Body of pancreas (tissue), 4 donors: Measurements from ENCODE around the gene KDM4B. TPM values are rescaled to one million over a fixed set of nuclear protein-coding genes. Genes with fewer than 3 reads are reported as not detected.

ENCODE experiments used
- ATAC-seq: fragments of 150-250 bp; one replicate; pipeline ENCODE4 v1.9.1; 2016
- DNase-seq, 4 donors: peaks; one replicate each; pipeline ENCODE4 v3.0.0-alpha.2; 2019
- H3K27ac ChIP-seq, 4 donors: fragments of 200-600 bp; sonication (generic); 1 replicate in 3 of 4; 2 replicates in 1 of 4; pipeline versions ENCODE4 v1.5.1 to v1.6.1; 2016 to 2019; ENCODE audit warnings: mild to moderate bottlenecking in 1 of 4, mixed read lengths in 1 of 4, moderate library complexity in 1 of 4
- H3K27me3 ChIP-seq, 2 donors: fragments of 200-600 bp; sonication (generic); one replicate each; pipeline ENCODE4 v1.6.0; 2016; ENCODE audit warnings: mild to moderate bottlenecking in 1 of 2
- H3K36me3 ChIP-seq, 2 donors: fragments of 200-600 bp; sonication (generic); replicated peaks in 1 of 2; 2 replicates each; pipeline ENCODE4 v1.5.1; 2016; ENCODE audit warnings: low read depth in 2 of 2; ENCODE audit not compliant: insufficient read depth in 1 of 2
- H3K4me1 ChIP-seq: fragments of 200-600 bp; sonication (generic); one replicate; pipeline ENCODE4 v1.6.0; 2016
- H3K4me3 ChIP-seq, 2 donors: fragments of 200-600 bp; sonication (generic); 1 replicate in 1 of 2; 2 replicates in 1 of 2; pipeline ENCODE4 v1.5.1; 2016 to 2019
- H3K9me3 ChIP-seq, 3 donors: fragments of 200-600 bp; sonication (generic); 1 replicate in 2 of 3; 2 replicates in 1 of 3; pipeline ENCODE4 v1.5.1; 2016
- CTCF ChIP-seq, 7 experiments: fragments of 450-650 bp in 4 of 7; fragments of 200-600 bp in 3 of 7; sonication (generic) in 3 of 7; IDR thresholded peaks; one replicate each; pipeline ENCODE4 v1.5.1; 2016 to 2019; ENCODE audit warnings: antibody characterized with exemption in 7 of 7
- POLR2A ChIP-seq, 3 donors: fragments of 450-650 bp; IDR thresholded peaks; one replicate each; pipeline ENCODE4 v1.6.1; 2016; ENCODE audit warnings: antibody characterized with exemption in 3 of 3, mild to moderate bottlenecking in 2 of 3
- WGBS, 2 donors: methylation state at CpG; one replicate each; pipeline ENCODE4 v1.1.5; 2017; 5-methylcytosine and 5-hydroxymethylcytosine counted together
- intact Hi-C: fragments of 100-400 bp; cut with DNase I; formaldehyde crosslinking; loops from one replicate; pipeline ENCODE4 v1.15.1; 2023
- total RNA-seq, 2 donors: library from RNA; depleted of rRNA; stranded (reverse); fragments of >200 nt; gene quantifications; one replicate each; pipeline ENCODE4 v1.1.0, GENCODE V29; 2016

The KDM4B gene
- total RNA-seq, 2 donors from 2014 or later = 18.9 to 35.3 TPM

- DNase-seq = peak; percentile 92 to 96 (median 92)
- Histone ChIP-seq H3K4me1 (peaks cover 73% of the 10 kb centered on the region), H3K4me3 (no peak overlapping the region), H3K9me3 (no peaks in the 10 kb centered on the region), H3K27me3 (no peaks in the 10 kb centered on the region), H3K27ac (peak overlapping the region; percentile 69 to 87 (median 84)), H3K36me3 (no peaks in the 10 kb centered on the region)
- intact Hi-C loops = no loop called here
- TF ChIP-seq CTCF (IDR thresholded peaks at IDR 0.05) (no peak), POLR2A (IDR thresholded peaks at IDR 0.05) (peak; percentile 17 to 70 (median 66))
- peak; percentile 90 for ATAC-seq
- 9% methylated on average over 25 of the region's 25 CpGs; no CpG with 5 or more reads in 1 of the 2 donors for WGBS, 2 donors
These were observed 159.5 kb downstream of the KDM4B start for GRCh38 chr19:5128251-5128935.

- Histone ChIP-seq H3K4me3 (no peak overlapping the region), H3K4me1 (peaks cover 73% of the 10 kb centered on the region), H3K36me3 (peaks cover 0 to 2% of the 10 kb centered on the region in 2 donors), H3K9me3 (no peaks in the 10 kb centered on the region), H3K27ac (peak overlapping the region; percentile 69 to 87 (median 84)), H3K27me3 (no peaks in the 10 kb centered on the region)
- peak; percentile 75 for ATAC-seq
- DNase-seq = peak; percentile 84 to 94 (median 87)
- 11 to 14% methylated on average over 1 to 9 of the region's 9 CpGs for WGBS, 2 donors
- TF ChIP-seq CTCF (IDR thresholded peaks at IDR 0.05) = no peak
- intact Hi-C loops = no loop called here
These were observed 160.1 kb downstream of the KDM4B start for GRCh38 chr19:5128936-5129389.

GRCh38 chr19:5129691-5130090 is 160.8 kb downstream of the KDM4B start:
- H3K9me3 ChIP-seq = no peaks in the 10 kb centered on the region
- ATAC-seq (no peak), DNase-seq (no peak)
- intact Hi-C loops = no loop called here
- no peaks in the 10 kb centered on the region for H3K27me3 ChIP-seq
- WGBS, 2 donors = 81 to 91% methylated on average over 4 to 13 of the region's 13 CpGs
- TF ChIP-seq CTCF (IDR thresholded peaks at IDR 0.05) (no peak), POLR2A (IDR thresholded peaks at IDR 0.05) (no peak)
- H3K4me1 ChIP-seq = peaks cover 73% of the 10 kb centered on the region
- H3K36me3 ChIP-seq = peaks cover 0 to 5% of the 10 kb centered on the region in 2 donors
- peak overlapping the region; percentile 21 to 87 (median 75) for H3K27ac ChIP-seq
- no peak overlapping the region for H3K4me3 ChIP-seq

- TF ChIP-seq CTCF (IDR thresholded peaks at IDR 0.05) (no peak), POLR2A (IDR thresholded peaks at IDR 0.05) (no peak)
- Histone ChIP-seq H3K4me3 (no peak overlapping the region), H3K9me3 (no peaks in the 10 kb centered on the region), H3K27ac (peak overlapping the region in 3 of 4 donors; percentile 21 to 87 (median 41)), H3K4me1 (peaks cover 66% of the 10 kb centered on the region), H3K36me3 (peaks cover 0 to 10% of the 10 kb centered on the region in 2 donors), H3K27me3 (no peaks in the 10 kb centered on the region)
- intact Hi-C loops = no loop called here
- DNase-seq = peak in 3 of 4 donors; percentile 29 to 66 (median 43)
- WGBS, 2 donors = 78 to 82% methylated on average over 19 to 25 of the region's 27 CpGs
- ATAC-seq = no peak
These were observed 161.6 kb downstream of the KDM4B start for GRCh38 chr19:5130371-5131030.
